ENCODE data around the gene SYNJ1. TPM values are rescaled to one million over a fixed set of nuclear protein-coding genes. Genes with fewer than 3 reads are reported as not detected.
A peak's percentile ranks its signal among the peaks of the same experiment; 100 is the strongest.

The SYNJ1 gene
- total and polyA plus RNA-seq, 2 of the 4 experiments (the other 2 are of a cell fraction), result 3.6 to 4.6 TPM

GRCh38 chr21:32613436-32614043, 114.3 kb downstream of the SYNJ1 start:
- no peaks in the 10 kb centered on the region for H3K9me3 ChIP-seq (ENCODE audit: control insufficient read depth, insufficient read depth, low read length)
- H3K9me1 ChIP-seq (ENCODE audit: insufficient read depth, low read length), result no peaks in the 10 kb centered on the region
- H2AK5ac ChIP-seq (ENCODE audit: low read depth, low read length), result peak overlapping the region; percentile 7; the same call in 1 of the 2 replicates
- BruUV-seq (replicated peaks), result no TSS peak
- H4K5ac ChIP-seq (ENCODE audit: low read depth, low read length), result peak overlapping the region; percentile 89
- no peak overlapping the region for H3K56ac ChIP-seq (ENCODE audit: extremely low read depth, insufficient read depth, low read length)
- no peak overlapping the region for H2BK15ac ChIP-seq (ENCODE audit: low read depth, low read length)
- no peak overlapping the region for H3K18ac ChIP-seq (ENCODE audit: low read depth, low read length)
- peak overlapping the region; percentile 75; the same call in 1 of the 2 replicates for H4K91ac ChIP-seq (ENCODE audit: insufficient read depth, low read depth, low read length)
- H2BK5ac ChIP-seq (ENCODE audit: low read depth, low read length, poor library complexity, severe bottlenecking), result no peak overlapping the region
- H2AK9ac ChIP-seq (replicated peaks; ENCODE audit: low read depth, low read length, poor library complexity), result no peak overlapping the region
- H3K4me1 ChIP-seq (ENCODE audit: control insufficient read depth, insufficient read depth, low read length), result peaks cover 2% of the 10 kb centered on the region; the same call in 1 of the 2 replicates
- no peak overlapping the region for H2AFZ ChIP-seq (replicated peaks; ENCODE audit: low read length, poor library complexity)
- TF ChIP-seq FOS (IDR thresholded peaks at IDR 0.05; ENCODE audit: low read depth, low read length) (no peak), MXI1 (IDR thresholded peaks at IDR 0.05; ENCODE audit: borderline replicate concordance, low read depth, low read length) (no peak), CHD1 (IDR thresholded peaks at IDR 0.05; ENCODE audit: low read depth, low read length) (no peak), ELK1 (IDR thresholded peaks at IDR 0.05; ENCODE audit: borderline replicate concordance, low read depth, low read length) (no peak), USF2 (IDR thresholded peaks at IDR 0.05; ENCODE audit: low read depth, low read length) (no peak), BHLHE40 (IDR thresholded peaks at IDR 0.05; ENCODE audit: low read depth, low read length) (no peak), MAFK (IDR thresholded peaks at IDR 0.05; ENCODE audit: low read depth, low read length) (no peak), MAZ (IDR thresholded peaks at IDR 0.05; ENCODE audit: borderline replicate concordance, low read depth, low read length) (no peak), NFE2L2 (IDR thresholded peaks at IDR 0.05; ENCODE audit: low read depth, low read length) (no peak)
- H3K4me3 ChIP-seq (ENCODE audit: insufficient read depth, low read depth, low read length), result peak overlapping the region; percentile 80; the same call in 1 of the 2 replicates
- H4K20me1 ChIP-seq (ENCODE audit: insufficient read depth, low read length), result peaks cover 4% of the 10 kb centered on the region; the same call in 1 of the 2 replicates
- peaks cover 15 to 16% of the 10 kb centered on the region in 2 experiments for H3K79me1 ChIP-seq (ENCODE audit: low read depth in 1 of 2, low read length in 2 of 2)
- peaks cover 2% of the 10 kb centered on the region; the same call in 1 of the 2 replicates for H3K27me3 ChIP-seq (ENCODE audit: control insufficient read depth, insufficient read depth, low read length)
- H3K27ac ChIP-seq (ENCODE audit: insufficient read depth, low read length), result peak overlapping the region; percentile 91; the same call in 1 of the 2 replicates
- H3K4me2 ChIP-seq (ENCODE audit: low read depth, low read length), result peak overlapping the region; percentile 93
- CTCF ChIA-PET, result interaction anchor here (4.3 kb wide), 1 partner anchor 13 kb away, joined by 26 read pairs; no protein-coding TSS in a partner anchor
- intact Hi-C loops (cut with micrococcal nuclease), result loop anchor here (2.0 kb wide), 1 partner anchor 113 kb away; no protein-coding TSS in a partner anchor
- H3K4ac ChIP-seq (ENCODE audit: low read depth, low read length), result peak overlapping the region; percentile 95
- no peak overlapping the region for H2BK120ac ChIP-seq (ENCODE audit: low read depth, low read length)
- no peak overlapping the region for H2BK20ac ChIP-seq (ENCODE audit: low read depth, low read length)
- dilution Hi-C loops (cut with HindIII; ENCODE audit: low sequenced_read_pairs, unreplicated experiment), result no loop called here
- peak overlapping the region; percentile 80 for H3K23ac ChIP-seq (ENCODE audit: low read depth, low read length)
- POLR2A ChIA-PET (ENCODE audit: unreplicated experiment), result no interaction called here
- peak overlapping the region; percentile 85 for H3K9ac ChIP-seq (ENCODE audit: low read depth, low read length)
- peaks cover 2% of the 10 kb centered on the region; the same call in 1 of the 2 replicates for H3K36me3 ChIP-seq (ENCODE audit: control insufficient read depth, insufficient read depth, low read length)
- no peak for ATAC-seq (ENCODE audit: low read depth)
- DNase-seq, result no peak
- peak overlapping the region; percentile 94; the same call in 1 of the 2 replicates for H3K14ac ChIP-seq (replicated peaks; ENCODE audit: low read depth, low read length)
- H4K8ac ChIP-seq (ENCODE audit: low read depth in 2 of 2, low read length in 2 of 2), result peak overlapping the region; percentile 61 to 96
- WGBS, 2 experiments (ENCODE audit: extremely low coverage in 2 of 2, insufficient read length in 1 of 2), result no CpG with 5 or more reads among the region's 16 CpGs
- in situ Hi-C loops (cut with MboI; ENCODE audit: low sequenced_read_pairs), result no loop called here
